ENCODE data around the gene TMEM223.
"Not testable (repeated sequence)": the region's sequence is repeated elsewhere in the genome, so short reads cannot be mapped to it uniquely, and the experiment has no call there.

Gene TMEM223

DNA sequence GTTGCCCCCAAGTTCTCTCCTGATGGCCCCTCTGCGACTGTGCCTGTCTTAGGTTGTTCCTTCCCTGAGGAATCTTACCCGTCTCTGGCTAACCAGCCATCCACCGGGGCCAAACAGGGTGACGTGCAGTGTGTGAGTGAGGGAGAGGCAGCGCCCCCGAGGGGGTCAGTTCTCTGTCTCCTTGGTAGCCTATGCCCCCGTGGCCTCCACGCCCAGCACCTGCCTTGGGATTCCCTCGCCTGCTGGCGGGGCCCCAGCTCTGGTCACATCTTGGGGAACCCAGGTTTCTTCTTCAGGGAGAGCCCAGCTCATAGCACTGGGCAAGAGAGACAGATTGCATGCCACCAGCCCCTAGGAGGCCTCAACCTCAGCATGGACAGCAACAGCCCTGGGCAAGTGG is 7.7 kb upstream of the TMEM223 start:
- no peak for DNase-seq

- no peak for DNase-seq
These were observed 4.5 kb upstream of the TMEM223 start for GRCh38 chr11:62796281-62796680.

- no peak for DNase-seq
These were observed 2.5 kb upstream of the TMEM223 start for GRCh38 chr11:62794201-62794775.

DNA sequence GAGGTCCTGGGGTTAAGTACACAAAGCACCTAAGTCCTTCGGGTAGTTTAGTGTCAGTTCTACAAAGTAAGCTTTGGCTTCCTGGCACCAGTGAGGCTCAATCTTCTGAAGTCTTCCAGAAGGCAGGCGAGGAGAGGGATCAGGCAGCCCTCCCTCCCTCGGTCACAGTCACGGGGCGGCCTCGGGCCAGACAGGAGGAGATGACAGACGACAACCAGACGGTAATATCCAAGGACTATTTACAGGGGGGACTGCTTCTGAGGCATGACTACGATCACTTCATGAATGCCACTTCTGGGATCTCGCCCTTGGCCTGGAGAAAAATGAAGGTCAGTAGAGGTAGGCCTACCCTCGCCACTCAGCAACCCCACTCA is 383 bp upstream of the TMEM223 start:
- no peak for DNase-seq

- no peak for DNase-seq
These were observed 2.2 kb downstream of the TMEM223 start for GRCh38 chr11:62789576-62789975.

- no peak for DNase-seq
These were observed 2.8 kb downstream of the TMEM223 start for GRCh38 chr11:62788991-62789390.

GRCh38 chr11:62787005-62787759 is 4.6 kb downstream of the TMEM223 start, which contains the start of gene TMEM179B:
Gene TMEM179B (plus strand): TSS chr11:62787402. CDS start chr11:62787432, 30 bp downstream.
- DNase-seq, result peak; percentile 97

- DNase-seq, result peak; percentile 88
These were observed 5.3 kb downstream of the TMEM223 start for GRCh38 chr11:62786318-62787004.

- no peak for DNase-seq
These were observed 9.1 kb downstream of the TMEM223 start for GRCh38 chr11:62782753-62783152.

- no peak for DNase-seq
These were observed 13.4 kb downstream of the TMEM223 start for GRCh38 chr11:62778441-62778840.

DNA sequence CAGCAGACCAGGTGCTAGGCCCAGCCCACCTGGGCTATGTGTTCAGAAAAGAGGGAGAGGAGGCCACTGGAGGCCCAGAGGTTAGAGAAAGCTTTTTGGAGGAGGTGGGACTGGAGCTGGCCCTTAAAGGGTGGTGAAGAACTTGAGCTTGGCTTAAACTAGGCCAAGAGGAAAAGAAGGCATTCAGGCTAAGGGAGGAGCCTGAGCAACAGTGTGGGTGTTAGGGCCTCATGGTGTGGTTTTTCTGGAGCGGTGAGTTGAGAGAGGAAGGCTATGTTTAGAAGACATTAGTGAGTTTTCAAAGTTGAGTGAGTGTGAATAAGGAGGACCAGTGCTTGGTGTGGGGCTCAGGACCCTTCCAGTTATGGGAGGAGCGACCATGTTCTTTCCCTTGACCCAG is 14.4 kb downstream of the TMEM223 start:
- DNase-seq, result no peak

GRCh38 chr11:62775646-62776045 is 16.2 kb downstream of the TMEM223 start:
- no peak for DNase-seq

- no peak for DNase-seq
These were observed 17.4 kb downstream of the TMEM223 start for GRCh38 chr11:62774407-62774806.

- DNase-seq, result peak; percentile 91
These were observed 20.4 kb downstream of the TMEM223 start, which contains the start of gene TAF6L for GRCh38 chr11:62771144-62772021. Gene TAF6L (plus strand): TSS chr11:62771396. CDS start chr11:62775784, 4,388 bp downstream.

GRCh38 chr11:62770778-62771143 is 21.0 kb downstream of the TMEM223 start:
- DNase-seq, result no peak

DNA sequence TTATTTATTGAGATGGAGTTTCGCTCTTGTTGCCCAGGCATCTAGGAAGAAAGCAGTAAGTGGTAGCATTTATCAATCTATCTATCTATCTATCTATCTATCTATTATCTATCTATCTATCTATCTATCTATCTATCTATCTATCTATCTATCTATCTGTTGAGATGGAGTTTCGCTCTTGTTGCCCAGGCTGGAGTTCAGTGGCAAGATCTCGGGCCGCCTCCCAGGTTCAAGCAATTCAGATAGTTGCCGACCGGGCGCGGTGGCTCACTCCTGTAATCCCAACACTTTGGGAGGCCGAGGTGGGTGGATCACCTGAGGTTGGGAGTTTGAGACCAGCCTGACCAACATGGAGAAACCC is 31.0 kb downstream of the TMEM223 start:
- not testable (repeated sequence) for DNase-seq

- no peak for DNase-seq
These were observed 33.7 kb downstream of the TMEM223 start for GRCh38 chr11:62757846-62758788.

DNA sequence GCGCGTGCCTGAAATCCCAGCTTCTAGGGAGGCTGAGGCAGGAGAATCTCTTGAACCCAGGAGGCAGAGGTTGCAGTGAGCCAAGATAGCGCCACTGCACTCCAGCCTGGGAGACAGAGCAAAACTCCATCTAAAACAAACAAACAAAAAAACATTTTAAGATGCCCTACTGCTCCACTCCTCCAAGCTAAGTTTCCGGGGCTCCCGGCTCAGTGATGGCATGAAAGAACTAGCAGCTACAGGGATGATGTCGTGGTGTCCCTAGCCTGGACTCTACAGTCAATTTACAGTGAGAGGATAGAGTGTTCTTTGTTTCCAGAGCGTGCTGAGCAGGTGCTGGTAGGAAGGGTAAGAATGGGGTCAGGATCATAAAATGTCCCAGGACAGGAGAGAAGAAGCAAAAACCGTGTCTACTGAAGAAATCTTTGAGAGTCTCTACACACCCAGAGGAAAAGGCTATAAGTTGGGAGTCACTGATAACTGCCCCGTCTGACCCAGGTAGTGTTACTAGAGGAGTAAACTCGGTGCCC is 36.7 kb downstream of the TMEM223 start:
- no peak for DNase-seq

- DNase-seq, result peak; percentile 99
These were observed 37.8 kb downstream of the TMEM223 start, which contains the start of gene ZBTB3 for GRCh38 chr11:62753736-62754603. Gene ZBTB3 (minus strand): TSS chr11:62754160. CDS start chr11:62753664, 496 bp downstream.

DNA sequence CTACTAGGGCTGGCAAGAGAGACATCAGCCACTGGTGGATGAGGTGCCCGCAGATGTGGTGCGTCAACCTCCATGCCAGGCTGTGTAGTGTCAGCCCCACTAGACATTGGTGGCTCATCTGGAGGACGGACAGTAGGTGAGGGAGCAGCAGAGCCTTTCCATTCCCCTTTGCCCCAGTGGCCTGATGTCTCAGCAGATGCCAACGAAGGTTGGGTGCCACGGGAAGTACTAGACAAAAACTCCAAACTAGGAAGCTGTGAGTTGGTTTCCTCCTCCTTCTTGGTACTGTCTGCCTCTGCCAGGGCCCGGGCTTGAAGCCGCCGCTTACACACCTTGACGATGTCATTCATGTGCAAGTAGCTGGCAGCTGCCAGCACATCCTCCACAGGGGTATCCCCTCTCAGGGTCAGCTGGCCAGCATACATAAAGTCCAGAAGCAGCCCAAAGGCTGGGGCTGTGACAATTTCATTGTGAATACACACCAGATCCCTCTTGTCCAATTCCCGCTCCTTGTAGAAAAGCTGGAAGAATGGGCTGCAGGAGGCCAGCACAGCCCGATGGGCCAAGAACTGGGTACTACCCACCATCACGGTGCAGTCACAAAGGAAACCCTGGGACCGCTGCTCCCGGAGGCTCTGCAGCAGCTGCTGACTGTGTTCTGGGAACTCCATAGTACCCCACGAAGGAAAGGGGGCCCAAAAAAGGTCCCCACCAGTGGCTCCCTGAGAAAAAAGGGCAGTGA is 38.6 kb downstream of the TMEM223 start:
- no peak for DNase-seq

Measured in CD4-positive, alpha-beta T cell treated with Interleukin-15 for 1 hour (primary cell).